HG02642 (cell line): ENCODE data around the gene KRT23.
A peak's percentile ranks its signal among the peaks of the same experiment; 100 is the strongest.
"Not testable (repeated sequence)": the region's sequence is repeated elsewhere in the genome, so short reads cannot be mapped to it uniquely, and the experiment has no call there.

Experiments
- ATAC-seq: cut with Tn5 transposase; IDR thresholded peaks from one replicate; pipeline ENCODE4 v1.9.1; 2021; ENCODE audit warnings: mild to moderate bottlenecking; ENCODE audit not compliant: unreplicated experiment, poor library complexity

The KRT23 gene

GRCh38 chr17:40951011-40951622 lies 13.7 kb upstream of the KRT23 start:
- ATAC-seq: no peak

- no peak for ATAC-seq
These were observed 12.7 kb upstream of the KRT23 start for GRCh38 chr17:40950176-40950575.

DNA sequence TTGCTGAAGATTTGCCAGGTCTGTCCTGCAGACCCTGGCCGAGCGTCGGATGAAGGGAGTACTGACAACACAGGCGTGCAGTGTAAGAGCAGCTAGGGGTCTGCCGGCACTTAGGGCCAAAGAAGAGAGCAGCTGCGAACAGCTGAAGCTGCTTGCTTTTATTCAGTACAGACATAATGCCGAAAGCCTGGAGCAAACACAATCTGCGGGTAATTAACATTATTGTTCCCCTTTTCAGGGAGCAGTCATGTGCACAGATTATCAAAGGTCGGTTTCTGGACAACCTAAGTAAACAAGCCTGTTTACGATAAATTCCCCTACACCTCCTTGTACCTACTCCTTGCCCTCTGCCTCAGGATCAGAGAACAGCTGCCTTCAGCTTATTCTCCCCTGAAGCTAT lies 12.0 kb upstream of the KRT23 start:
- ATAC-seq: no peak

- ATAC-seq: no peak
These were observed 10.5 kb upstream of the KRT23 start for GRCh38 chr17:40947929-40948328.

DNA sequence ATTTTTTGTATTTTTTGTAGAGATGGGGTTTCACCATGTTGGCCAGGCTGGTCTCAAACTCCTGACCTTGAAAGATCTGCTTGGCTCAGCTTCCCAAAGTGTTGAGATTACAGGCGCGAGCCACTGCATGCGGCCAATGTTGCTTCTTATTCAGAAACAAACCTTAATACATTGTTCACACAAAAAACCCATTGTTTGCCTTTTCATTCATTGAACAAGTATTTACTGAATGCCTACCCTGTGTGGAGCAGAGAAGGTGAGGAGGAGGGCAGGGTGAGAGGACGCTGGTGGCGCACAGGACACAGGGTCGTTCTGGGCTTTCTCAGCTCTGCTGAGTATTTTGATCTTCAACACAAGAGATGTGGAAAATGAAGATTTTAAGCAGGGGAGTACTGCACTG lies 8.0 kb upstream of the KRT23 start:
- no peak for ATAC-seq

DNA sequence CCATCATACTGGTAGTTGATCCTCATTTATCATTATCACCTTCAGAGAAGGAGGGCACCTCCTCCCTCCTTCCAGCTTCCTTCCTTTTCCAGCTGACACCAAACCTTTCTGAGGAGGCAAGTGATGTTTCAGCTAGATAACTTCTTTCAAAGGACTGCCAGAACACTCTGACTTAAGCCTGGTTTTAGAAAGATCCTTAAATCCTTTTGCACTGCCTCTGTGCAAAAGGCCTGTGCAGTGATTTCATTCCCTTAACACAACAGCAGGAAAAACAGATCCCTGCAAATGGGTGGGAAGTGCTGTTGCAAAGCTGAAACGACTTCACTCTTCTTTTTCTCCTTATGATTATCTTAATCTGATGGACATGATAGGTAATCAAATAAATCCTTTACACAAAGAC lies 7.1 kb upstream of the KRT23 start:
- no peak for ATAC-seq

DNA sequence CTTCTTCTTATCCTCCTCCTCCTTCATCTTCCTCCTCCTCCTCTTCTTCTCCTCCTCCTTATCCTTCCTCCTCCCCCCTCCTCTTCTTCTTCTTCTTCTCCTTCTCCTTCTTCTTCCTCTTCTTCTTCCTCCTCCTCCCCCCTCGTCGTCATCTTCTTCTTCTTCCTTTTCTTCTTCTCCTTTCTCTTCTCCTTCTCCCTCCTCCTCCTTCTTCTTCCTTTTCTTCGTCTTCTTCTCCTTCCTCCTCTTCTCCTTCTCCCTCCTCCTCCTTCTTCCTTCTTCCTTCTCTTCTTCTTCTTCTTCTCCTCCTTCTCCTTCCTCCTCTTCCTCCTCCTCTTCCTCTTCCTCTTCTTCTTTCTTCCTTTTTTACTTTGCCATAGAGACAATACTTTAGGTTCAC lies 5.1 kb upstream of the KRT23 start:
- no peak for ATAC-seq

GRCh38 chr17:40940266-40940665 lies 2.8 kb upstream of the KRT23 start:
- no peak for ATAC-seq

GRCh38 chr17:40938981-40939380 lies 1.5 kb upstream of the KRT23 start:
- ATAC-seq: no peak

DNA sequence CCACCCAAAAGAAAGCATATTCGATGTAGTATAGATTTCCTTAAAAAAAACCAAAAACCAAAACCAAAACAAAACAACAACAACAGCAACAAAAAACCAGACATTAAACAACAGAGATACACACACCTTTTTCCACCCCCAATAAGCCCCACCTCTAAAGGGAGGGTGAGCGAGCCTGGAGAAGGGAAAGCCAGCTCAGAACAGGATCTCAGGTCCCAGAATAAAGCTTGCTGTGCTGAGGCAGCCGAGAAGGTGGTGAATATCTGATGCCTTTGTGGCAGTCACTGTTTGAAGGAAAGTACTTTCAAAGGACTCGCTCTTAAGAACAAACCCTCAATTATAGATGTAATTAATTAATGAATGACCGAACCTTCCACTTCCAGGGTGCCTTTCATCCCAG lies 470 bp downstream of the KRT23 start:
- ATAC-seq: no peak

DNA sequence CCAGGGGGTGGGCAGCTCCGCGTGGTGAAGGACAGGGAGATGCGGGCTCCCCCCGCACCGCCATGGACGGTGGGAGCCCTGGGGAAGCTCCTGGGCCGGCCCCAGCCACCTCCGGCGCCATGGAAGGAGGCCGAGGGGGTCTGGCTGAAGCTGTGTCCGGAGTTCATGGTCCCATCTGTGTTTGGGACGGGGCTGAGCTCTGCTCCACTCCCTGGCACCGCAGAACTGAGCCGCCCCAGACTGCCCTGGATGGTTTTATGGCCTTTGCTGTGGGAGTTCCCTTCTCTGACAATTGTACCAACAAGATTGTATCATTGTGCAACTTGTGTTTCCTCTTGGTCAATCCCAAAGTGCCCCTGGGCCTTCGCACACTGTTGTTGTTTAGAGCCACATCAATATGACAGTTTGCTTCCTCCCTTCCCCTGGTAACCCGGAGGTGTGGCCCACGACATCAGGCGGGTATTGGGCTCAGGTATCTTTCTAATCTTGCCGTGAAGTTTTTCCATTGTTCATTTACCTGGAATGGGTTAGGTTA lies 942 bp downstream of the KRT23 start:
- no peak for ATAC-seq

DNA sequence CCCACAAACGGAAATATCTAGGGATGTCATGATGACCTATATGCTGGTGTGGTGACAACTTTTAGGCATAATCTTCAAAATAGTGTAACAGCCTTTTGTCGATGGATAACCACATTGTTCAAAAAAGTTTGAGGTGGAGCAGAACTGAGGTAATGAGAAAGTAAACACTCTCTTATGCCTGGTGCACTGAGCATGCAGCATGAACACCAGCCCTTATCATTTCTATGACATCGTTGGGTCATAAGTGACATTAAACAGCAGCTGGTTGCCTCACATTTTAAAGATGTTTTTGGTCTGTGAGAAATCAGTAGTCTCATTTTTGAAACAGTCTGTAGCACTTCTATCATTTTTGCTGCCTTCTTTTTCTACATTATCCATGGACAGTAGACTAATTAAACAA lies 1.8 kb downstream of the KRT23 start:
- no peak for ATAC-seq

- no peak for ATAC-seq
These were observed 4.8 kb downstream of the KRT23 start for GRCh38 chr17:40932608-40933007.

- ATAC-seq: no peak
These were observed 6.1 kb downstream of the KRT23 start for GRCh38 chr17:40931311-40931710.

DNA sequence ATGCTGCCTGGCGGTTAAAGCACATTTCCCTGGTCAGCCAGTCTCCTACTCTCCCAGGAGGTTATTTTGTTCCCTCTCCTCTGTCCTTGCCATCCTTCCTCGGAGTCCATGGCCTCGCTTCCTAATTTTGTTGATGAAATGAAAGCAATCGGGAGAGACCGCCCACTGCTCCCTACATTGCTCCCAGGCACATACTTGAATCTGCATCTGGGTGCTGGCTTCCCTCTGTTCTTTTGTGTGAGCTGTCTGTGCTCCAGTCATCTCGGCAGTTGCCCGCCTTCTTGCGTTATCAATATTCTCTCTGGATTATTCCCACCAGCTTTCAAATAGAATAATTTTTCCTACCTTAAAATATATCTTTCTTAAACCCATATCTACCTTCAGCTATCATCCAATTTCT lies 11.1 kb downstream of the KRT23 start:
- ATAC-seq: no peak

DNA sequence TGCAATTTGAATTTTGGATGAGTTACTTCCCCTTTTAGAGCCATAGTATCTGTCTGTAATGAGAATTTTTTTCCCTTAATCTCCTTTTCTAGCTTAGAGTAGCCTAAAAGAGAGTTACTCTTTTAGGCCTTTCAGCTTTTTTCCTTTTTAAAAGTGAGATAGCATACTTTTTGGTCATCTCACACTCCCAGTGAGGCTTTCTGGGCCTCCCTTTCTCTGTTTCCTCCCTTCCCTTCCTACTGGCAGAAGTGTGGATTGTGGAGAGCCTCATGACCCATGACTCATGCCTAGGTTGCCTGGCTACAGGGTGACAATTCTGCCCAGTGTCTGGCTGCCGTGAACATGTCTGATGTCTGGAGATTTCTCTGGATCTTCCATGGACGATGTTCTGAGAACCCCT lies 15.2 kb downstream of the KRT23 start:
- no peak for ATAC-seq

DNA sequence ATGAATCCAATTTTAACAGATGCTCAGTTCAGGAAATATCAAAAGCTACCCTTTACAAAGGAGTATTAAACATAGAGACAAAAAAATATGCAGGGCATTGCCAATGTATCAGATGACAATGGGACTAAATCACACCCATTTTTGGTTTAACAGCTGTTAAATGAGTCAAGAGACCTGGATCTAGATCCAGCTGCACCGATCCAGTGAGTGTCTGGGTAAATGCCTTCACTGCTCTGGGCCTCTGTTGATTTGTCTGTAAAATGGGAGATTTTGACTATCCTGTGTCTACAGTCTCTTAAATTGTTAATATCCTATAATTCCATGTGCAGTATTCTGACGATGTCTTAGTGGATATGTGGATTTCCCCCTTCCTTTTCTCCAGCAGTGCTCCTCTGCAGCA lies 16.4 kb downstream of the KRT23 start:
- ATAC-seq: no peak

DNA sequence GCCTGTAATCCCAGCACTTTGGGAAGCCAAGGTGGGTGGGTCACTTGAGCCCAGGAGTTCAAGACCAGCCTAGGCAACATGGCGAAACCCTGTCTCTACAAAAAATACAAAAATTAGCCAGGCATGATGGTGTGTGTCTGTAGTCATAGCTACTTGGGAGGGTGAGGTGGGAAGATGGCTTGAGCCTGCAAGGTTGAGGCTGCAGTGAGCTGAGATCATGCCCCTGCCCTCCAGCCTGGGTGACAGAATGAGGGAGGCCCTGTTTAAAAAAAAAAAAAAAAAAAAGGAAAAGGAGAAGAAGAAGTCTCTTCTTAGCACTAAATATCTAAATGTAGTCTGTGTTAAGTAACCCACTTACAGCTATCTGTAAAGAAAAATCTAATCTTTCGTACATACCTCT lies 20.3 kb downstream of the KRT23 start:
- ATAC-seq: not testable (repeated sequence)

DNA sequence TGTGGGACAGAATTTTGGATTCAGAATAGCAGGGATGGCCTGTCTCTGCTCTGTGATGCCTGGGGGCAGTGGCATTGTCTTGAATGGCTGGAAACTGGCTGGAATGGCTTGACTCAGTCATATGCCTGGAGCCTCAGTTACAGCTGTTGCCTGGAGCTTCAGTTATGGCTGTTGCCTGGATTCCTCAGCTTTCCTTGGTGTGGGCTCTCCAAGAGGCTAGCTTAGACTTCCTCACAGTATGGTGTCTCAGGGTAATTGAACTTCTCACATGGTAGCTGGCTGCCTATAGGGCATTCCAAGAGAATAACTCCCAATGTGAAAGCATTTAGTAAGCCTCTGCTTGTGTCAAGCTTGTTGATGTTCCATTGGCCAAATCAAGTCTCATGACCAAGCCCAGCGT lies 21.1 kb downstream of the KRT23 start:
- no peak for ATAC-seq

GRCh38 chr17:40915721-40916256 lies 21.7 kb downstream of the KRT23 start:
- peak; percentile 41 for ATAC-seq

DNA sequence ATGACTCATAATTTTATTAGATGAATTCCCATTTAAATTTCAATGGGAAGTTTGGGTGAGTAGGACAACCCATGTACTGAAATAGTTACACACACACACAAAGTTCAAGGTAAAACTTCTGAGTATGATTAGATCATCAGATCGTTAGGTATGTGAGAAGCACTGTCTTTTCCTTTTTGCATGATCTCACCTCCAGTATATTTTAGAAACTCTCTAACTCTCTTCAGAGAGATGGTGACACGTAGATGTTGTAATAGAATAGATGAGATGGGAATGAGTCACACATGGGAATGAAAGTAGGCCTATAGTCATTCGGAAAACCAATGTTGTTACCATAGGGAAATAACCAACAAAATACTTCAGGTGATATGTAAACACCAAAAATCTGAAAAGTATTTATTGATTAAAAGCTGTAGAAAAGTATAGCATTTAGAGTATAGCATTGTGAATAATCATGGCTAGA lies 22.2 kb downstream of the KRT23 start:
- ATAC-seq: no peak
